Activated naive CD4-positive, alpha-beta T cell treated with anti-CD3 and anti-CD28 coated beads for 36 hours (primary cell): ENCODE data around the gene EXD3. TPM values are rescaled to one million over a fixed set of nuclear protein-coding genes. Genes with fewer than 3 reads are reported as not detected.

Experiments used
- CTCF ChIA-PET: fragments of 350-600 bp; sonication (Branson Sonifier 250); formaldehyde crosslinking; loops from one replicate; lab custom pipeline; 2021; ENCODE audit warnings: antibody characterized with exemption; lab: Charles Lee
- DNase-seq: peaks from one replicate; pipeline ENCODE4 v3.0.0-alpha.2; 2020
- H3K27ac Mint-ChIP-seq: one replicate; pipeline ENCODE4 v1.8.0; 2021; ENCODE audit warnings: mild to moderate bottlenecking, mixed read lengths
- H3K27me3 Mint-ChIP-seq: one replicate; pipeline ENCODE4 v1.8.0; 2021; ENCODE audit warnings: low read depth, mixed read lengths
- H3K36me3 Mint-ChIP-seq: one replicate; pipeline ENCODE4 v1.8.0; 2021; ENCODE audit warnings: low read depth, mixed read lengths
- H3K4me1 Mint-ChIP-seq: one replicate; pipeline ENCODE4 v1.8.0; 2021; ENCODE audit warnings: low read depth, mixed read lengths
- H3K4me3 Mint-ChIP-seq: one replicate; pipeline ENCODE4 v1.8.0; 2021; ENCODE audit warnings: mild to moderate bottlenecking, moderate library complexity, mixed read lengths
- H3K9me3 Mint-ChIP-seq: one replicate; pipeline ENCODE4 v1.8.0; 2021; ENCODE audit warnings: mixed read lengths
- intact Hi-C: fragments of 100-400 bp; cut with micrococcal nuclease; formaldehyde crosslinking; loops from one replicate; pipeline ENCODE4 v1.15.1; 2023
- total RNA-seq, 2 experiments: library from RNA; stranded (reverse); gene quantifications; one replicate each; pipeline ENCODE4 v1.2.3, GENCODE V29; 2021

Gene EXD3
- total RNA-seq, 2 experiments from 2014 or later: 11.2 to 12.7 TPM

DNA sequence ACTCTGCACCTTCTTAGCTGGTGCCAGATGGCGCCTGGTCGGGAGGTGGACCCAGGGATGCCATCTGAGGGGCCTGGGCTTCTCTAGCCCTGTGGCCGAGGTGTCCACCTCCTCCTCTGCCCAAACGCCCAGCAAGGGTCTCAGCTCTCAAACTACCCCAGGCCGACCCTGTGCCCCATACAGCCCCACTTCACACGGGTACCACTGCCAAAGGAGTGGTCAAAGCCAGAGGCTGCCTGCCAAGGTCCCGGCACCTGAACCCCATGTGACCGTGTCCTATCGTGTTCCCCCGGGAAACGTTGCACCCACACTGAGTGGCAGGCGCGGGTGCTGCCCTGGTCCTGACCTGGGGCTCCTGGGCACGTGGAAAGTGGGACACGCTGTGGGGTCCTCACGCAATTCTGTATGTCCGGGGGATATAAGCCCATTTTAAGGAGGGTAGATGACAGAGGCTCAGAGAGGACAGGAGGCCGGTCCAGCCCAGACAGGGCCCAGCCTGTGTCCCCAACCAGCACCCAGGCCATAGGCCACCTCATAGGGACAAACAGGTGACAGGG lies 16.3 kb upstream of the EXD3 start:
- H3K27ac Mint-ChIP-seq: no peak overlapping the region

DNA sequence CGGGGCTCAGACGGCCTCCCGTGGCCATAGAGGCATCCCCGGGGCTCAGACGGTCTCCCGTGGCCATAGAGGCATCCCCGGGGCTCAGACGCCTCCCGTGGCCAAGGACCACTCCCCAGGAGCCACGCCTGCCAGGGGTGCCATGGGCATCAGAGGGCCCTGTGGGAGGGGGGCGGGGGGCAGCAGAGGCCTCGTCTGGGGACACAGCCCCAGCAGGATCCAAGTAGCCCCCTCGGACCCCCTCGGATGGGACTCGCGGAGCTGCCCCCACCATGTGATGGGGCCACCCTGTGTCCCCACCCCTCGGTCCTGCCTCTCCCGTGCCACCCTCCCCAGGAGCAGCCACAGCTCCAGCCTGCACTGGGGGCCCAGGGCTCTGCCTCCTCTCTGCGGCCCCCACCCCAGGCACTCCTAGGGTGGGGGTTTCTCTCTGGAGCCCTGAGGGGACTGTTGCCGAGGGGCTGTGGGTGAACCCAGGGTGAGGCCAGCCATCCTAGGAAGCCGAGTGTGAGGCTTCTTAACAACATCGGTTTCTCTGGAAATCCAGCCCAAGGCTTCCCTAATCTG lies 15.7 kb upstream of the EXD3 start:
- no peak for DNase-seq
- no peak overlapping the region for H3K4me3 Mint-ChIP-seq

More for the DNA sequence above, 16.3 kb upstream of the EXD3 start:
- peaks cover 3% of the 10 kb centered on the region for H3K4me1 Mint-ChIP-seq
- no peak overlapping the region for H3K4me3 Mint-ChIP-seq
- H3K27me3 Mint-ChIP-seq: peaks cover 8% of the 10 kb centered on the region
- intact Hi-C loops: no loop called here
- no peak for DNase-seq
- CTCF ChIA-PET: no interaction called here
- no peaks in the 10 kb centered on the region for H3K9me3 Mint-ChIP-seq
- no peaks in the 10 kb centered on the region for H3K36me3 Mint-ChIP-seq

DNA sequence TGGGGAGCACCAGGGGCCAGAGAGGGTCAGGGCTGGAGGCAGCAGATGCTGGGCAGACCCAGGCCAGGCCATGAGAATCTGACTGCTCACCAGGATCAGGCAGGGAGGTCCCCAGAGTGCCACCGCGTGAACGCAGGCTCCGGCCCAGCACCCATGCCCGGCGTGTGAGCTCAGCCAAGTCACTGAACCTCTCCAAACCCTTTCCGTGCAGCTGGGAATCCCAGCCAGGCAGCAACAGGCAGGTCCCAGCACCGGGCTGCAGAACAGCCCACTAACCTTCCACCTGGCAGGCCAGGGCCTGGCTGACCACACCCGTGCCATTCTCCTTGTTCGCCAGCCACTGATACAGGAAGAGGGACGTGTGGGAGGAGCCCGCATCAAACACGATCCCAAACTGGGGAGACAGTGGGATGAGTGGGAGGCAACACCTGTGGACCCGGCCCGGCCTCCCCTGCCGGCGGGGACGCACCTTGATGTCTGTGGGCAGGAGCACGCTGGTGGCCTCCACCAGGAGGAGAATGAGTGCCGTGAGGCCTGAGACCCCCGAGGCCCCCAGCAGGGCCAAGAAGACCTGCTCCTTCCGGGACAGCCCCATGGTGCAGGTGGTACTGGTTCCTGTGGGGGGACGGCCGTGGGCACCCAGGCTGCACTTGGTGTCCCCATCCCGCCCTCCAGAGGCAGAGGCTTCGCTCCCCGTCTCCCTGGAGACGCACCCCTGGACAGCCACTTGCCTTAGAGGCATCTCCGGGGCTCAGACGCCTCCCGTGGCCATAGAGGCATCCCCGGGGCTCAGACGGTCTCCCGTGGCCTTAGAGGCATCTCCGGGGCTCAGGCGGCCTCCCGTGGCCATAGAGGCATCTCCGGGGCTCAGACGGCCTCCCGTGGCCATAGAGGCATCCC lies 15.0 kb upstream of the EXD3 start:
- H3K27me3 Mint-ChIP-seq: peaks cover 6% of the 10 kb centered on the region
- CTCF ChIA-PET: no interaction called here
- H3K4me3 Mint-ChIP-seq: no peak overlapping the region
- intact Hi-C loops: no loop called here
- no peak for DNase-seq
- no peak overlapping the region for H3K27ac Mint-ChIP-seq
- H3K9me3 Mint-ChIP-seq: no peaks in the 10 kb centered on the region
- no peaks in the 10 kb centered on the region for H3K36me3 Mint-ChIP-seq
- H3K4me1 Mint-ChIP-seq: peaks cover 3% of the 10 kb centered on the region

More for the DNA sequence above, 15.7 kb upstream of the EXD3 start:
- Mint-ChIP-seq H3K4me1 (peaks cover 3% of the 10 kb centered on the region), H3K9me3 (no peaks in the 10 kb centered on the region), H3K27ac (no peak overlapping the region), H3K36me3 (no peaks in the 10 kb centered on the region), H3K27me3 (peaks cover 8% of the 10 kb centered on the region)
- intact Hi-C loops: no loop called here
- CTCF ChIA-PET: no interaction called here

DNA sequence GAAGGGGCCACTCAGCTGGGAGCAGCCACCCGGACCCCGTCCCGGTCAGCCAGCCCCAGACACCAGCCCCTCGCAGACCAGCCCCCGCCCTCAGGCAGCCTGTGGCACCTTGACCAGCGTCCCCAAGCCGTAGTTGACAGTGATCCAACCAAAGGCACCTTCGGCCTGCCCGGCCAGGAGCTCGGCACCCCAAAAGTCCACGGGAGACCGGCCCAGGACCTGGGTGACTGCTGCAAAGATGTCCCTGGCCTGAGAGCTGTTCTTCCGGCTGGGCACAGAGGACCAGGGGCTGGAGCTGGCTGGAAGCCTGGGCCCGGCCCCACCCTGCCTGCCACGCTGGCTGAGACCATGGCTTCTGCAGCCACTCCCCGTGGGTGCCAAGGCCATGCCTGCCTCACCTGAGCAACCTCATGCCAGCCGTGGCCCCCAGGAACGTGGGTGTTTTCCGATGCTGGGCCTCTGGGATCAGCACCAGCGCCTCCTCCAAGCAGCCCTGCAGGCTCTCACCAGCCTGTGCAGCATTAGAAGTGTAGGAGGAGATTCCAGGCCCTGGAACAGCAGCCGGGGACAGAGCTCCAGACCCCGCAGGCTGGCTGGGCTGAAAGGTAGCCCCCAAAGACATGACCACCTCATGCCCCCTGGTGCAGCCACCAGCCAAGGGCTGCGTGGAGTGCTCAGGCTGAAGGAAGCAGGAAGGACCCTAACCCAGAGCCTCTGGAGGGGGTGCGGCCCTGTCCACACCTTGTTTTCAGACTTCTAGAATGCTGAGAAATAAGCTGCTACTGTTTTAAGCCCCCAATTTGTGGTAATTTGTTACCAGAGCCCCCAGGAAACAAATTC lies 14.0 kb upstream of the EXD3 start:
- intact Hi-C loops: no loop called here
- H3K4me3 Mint-ChIP-seq: no peak overlapping the region
- no peak overlapping the region for H3K27ac Mint-ChIP-seq
- no peaks in the 10 kb centered on the region for H3K9me3 Mint-ChIP-seq
- H3K36me3 Mint-ChIP-seq: no peaks in the 10 kb centered on the region
- H3K27me3 Mint-ChIP-seq: peaks cover 5% of the 10 kb centered on the region
- H3K4me1 Mint-ChIP-seq: peaks cover 2% of the 10 kb centered on the region
- CTCF ChIA-PET: no interaction called here
- DNase-seq: no peak

DNA sequence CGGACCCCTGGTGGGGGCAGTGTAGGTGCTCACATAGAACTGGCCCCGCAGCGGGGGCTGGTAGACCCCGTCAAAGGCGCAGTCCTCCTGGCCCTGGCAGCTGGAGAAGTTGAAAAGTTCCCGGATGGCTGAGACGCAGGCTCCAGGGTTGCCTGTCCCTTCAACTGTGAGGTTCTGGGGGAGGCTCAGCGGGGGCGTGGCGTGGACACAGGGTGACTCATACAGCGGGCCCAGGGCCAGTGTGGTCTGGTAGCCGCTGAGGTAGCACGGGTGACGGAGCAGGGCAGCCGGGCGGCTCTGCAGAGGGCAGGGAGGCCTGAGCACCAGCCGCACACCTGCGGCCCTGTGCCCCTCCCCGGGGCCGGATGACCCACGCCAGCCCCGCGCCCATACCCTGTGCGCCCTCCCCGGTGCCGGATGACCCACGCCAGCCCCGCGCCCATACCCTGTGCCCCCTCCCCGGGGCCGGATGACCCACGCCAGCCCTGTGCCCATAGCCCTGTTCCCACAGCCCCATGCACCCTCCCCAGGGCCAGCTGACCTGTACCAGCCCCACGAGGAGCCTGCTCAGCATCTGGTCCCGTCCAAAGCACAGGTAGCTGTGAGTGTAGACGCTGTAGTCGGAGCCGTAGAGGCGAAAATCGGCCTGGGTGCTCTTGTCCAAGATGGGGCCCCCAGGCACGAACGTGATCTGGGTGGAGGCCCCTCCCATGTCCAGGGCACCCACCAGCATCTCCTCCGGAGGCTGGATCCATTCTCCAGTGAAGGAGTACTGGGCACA lies 13.2 kb upstream of the EXD3 start:
- CTCF ChIA-PET: no interaction called here
- Mint-ChIP-seq H3K4me1 (no peaks in the 10 kb centered on the region), H3K27ac (no peak overlapping the region), H3K4me3 (no peak overlapping the region), H3K36me3 (no peaks in the 10 kb centered on the region), H3K9me3 (no peaks in the 10 kb centered on the region), H3K27me3 (peaks cover 3% of the 10 kb centered on the region)
- no peak for DNase-seq
- intact Hi-C loops: no loop called here

DNA sequence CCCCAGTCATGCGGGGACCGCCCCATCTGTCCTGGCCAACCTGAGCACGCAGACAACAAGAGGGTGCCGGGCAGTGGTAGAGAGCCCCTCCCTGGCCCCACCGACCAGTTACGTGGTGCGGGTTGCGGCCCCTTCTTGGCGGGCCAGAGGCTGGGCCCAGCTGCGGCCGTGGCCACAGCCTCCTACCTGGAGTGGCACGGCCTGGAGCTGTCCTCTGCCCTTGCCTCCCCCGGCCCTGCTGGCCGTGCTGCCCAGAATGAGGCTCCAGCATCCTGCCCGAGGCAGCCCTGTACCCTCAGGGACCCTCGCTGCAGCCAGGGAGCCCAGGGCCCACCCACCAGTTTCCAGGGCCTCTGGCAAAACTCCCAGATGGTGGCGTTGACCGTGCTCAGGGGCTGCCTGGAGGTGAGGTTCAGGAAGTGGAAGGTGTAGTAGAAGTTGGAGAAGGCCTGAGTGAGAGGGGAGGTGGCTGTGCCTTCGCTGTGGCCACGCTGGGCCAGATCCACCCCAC lies 12.5 kb upstream of the EXD3 start:
- H3K27ac Mint-ChIP-seq: no peak overlapping the region

GRCh38 chr9:137434498-137435380 lies 11.8 kb upstream of the EXD3 start:
- Mint-ChIP-seq H3K27me3 (peaks cover 3% of the 10 kb centered on the region), H3K4me1 (no peaks in the 10 kb centered on the region), H3K36me3 (no peaks in the 10 kb centered on the region), H3K27ac (no peak overlapping the region), H3K9me3 (no peaks in the 10 kb centered on the region), H3K4me3 (no peak overlapping the region)
- intact Hi-C loops: no loop called here
- CTCF ChIA-PET: interaction anchor here (0.6 kb wide), 1 partner anchor 10 kb away, joined by 4 read pairs; no protein-coding TSS in a partner anchor
- DNase-seq: no peak

More for the DNA sequence above, 12.5 kb upstream of the EXD3 start:
- H3K4me3 Mint-ChIP-seq: no peak overlapping the region
- no peaks in the 10 kb centered on the region for H3K9me3 Mint-ChIP-seq
- H3K36me3 Mint-ChIP-seq: no peaks in the 10 kb centered on the region
- H3K4me1 Mint-ChIP-seq: no peaks in the 10 kb centered on the region
- intact Hi-C loops: no loop called here
- no peak for DNase-seq
- CTCF ChIA-PET: no interaction called here
- H3K27me3 Mint-ChIP-seq: peaks cover 3% of the 10 kb centered on the region

GRCh38 chr9:137433916-137434431 lies 11.0 kb upstream of the EXD3 start:
- H3K9me3 Mint-ChIP-seq: no peaks in the 10 kb centered on the region
- H3K36me3 Mint-ChIP-seq: no peaks in the 10 kb centered on the region
- no peak for DNase-seq
- H3K4me1 Mint-ChIP-seq: no peaks in the 10 kb centered on the region
- intact Hi-C loops: no loop called here
- CTCF ChIA-PET: interaction anchor here (0.6 kb wide), 1 partner anchor 11 kb away, joined by 4 read pairs; no protein-coding TSS in a partner anchor
- H3K4me3 Mint-ChIP-seq: no peak overlapping the region
- no peaks in the 10 kb centered on the region for H3K27me3 Mint-ChIP-seq
- no peak overlapping the region for H3K27ac Mint-ChIP-seq

- no peak for DNase-seq
- H3K36me3 Mint-ChIP-seq: no peaks in the 10 kb centered on the region
- no peaks in the 10 kb centered on the region for H3K9me3 Mint-ChIP-seq
- H3K4me3 Mint-ChIP-seq: no peak overlapping the region
- no peak overlapping the region for H3K27ac Mint-ChIP-seq
- CTCF ChIA-PET: no interaction called here
- intact Hi-C loops: no loop called here
- no peaks in the 10 kb centered on the region for H3K27me3 Mint-ChIP-seq
- no peaks in the 10 kb centered on the region for H3K4me1 Mint-ChIP-seq
Measured at GRCh38 chr9:137433349-137433915, 10.5 kb upstream of the EXD3 start.

DNA sequence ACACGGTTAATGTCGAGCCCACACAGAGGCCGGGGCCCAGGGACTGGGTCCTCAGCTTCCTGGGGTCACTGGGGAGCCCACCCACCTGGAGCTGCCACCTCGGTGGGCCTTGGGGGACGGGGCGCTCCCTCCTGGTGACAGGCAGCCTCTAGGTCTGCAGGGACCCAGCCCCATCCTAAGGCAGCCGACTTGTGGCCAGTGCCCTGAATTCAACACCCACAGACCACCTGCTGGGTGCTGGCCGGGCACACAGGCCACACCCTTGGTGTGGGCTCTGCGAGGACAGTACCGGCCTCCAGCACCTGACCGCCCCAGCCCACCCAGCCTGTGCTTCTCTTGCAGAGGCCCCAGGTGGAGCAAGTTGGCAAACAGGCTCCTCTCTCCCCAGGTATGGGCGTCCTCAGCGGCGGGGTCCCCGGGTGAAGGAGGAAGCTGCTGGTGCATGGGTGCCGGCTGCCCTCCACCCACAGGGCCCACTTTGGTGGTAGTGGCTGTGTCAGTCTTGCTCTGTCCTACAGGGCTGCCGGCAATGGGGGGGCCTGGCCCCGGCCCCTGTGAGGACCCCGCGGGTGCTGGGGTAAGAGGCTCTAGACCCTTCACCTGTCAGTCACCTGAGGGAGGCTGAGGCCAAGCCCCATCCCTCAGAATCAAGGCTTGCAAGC lies 9.9 kb upstream of the EXD3 start:
- Mint-ChIP-seq H3K27ac (no peak overlapping the region), H3K27me3 (no peaks in the 10 kb centered on the region), H3K4me3 (no peak overlapping the region), H3K9me3 (no peaks in the 10 kb centered on the region), H3K4me1 (no peaks in the 10 kb centered on the region), H3K36me3 (no peaks in the 10 kb centered on the region)
- CTCF ChIA-PET: interaction anchor here (1.2 kb wide), 1 partner anchor 11 kb away, joined by 3 read pairs; no protein-coding TSS in a partner anchor
- no peak for DNase-seq
- intact Hi-C loops: no loop called here
